A549 (cell line): ENCODE data around the gene ATF1.

Experiments used
- EP300 ChIP-seq, 2 experiments: fragments of >200 bp; sonication (Bioruptor Twin); formaldehyde crosslinking; IDR thresholded peaks; 2 replicates in 1 of 2; 3 replicates in 1 of 2; pipeline ENCODE4 v1.6.1; 2016 to 2017
- ESRRA ChIP-seq: fragments of 150-350 bp; IDR thresholded peaks from 2 replicates; pipeline ENCODE4 v1.6.1; 2014; ENCODE audit warnings: mild to moderate bottlenecking, low read length, borderline replicate concordance
- JUN ChIP-seq, 2 experiments: fragments of >200 bp; sonication (Bioruptor Twin); formaldehyde crosslinking; IDR thresholded peaks; 2 replicates in 1 of 2; 3 replicates in 1 of 2; pipeline ENCODE4 v1.6.1; 2016 to 2017
- POLR2A ChIP-seq: IDR thresholded peaks from 2 replicates; pipeline ENCODE4 v1.6.1; 2012; ENCODE audit warnings: mild to moderate bottlenecking, low read length
- RAD21 ChIP-seq, 2 experiments: fragments of >200 bp in 1 of 2; sonication (Bioruptor Twin) in 1 of 2; formaldehyde crosslinking in 1 of 2; IDR thresholded peaks in 1 of 2; conservative IDR thresholded peaks in 1 of 2; 2 replicates in 1 of 2; 3 replicates in 1 of 2; pipeline ENCODE4 v1.6.1; 2012 to 2018; ENCODE audit warnings: inconsistent platforms in 1 of 2
- RCOR1 ChIP-seq: fragments of 150-350 bp; IDR thresholded peaks from 2 replicates; pipeline ENCODE4 v1.6.1; 2014; ENCODE audit warnings: antibody characterized with exemption, low read length, low read depth
- SMC3 ChIP-seq: fragments of >200 bp; sonication (Bioruptor Twin); formaldehyde crosslinking; IDR thresholded peaks from 3 replicates; pipeline ENCODE4 v1.6.1; 2018; ENCODE audit warnings: inconsistent platforms
- TP53 ChIP-seq: fragments of 250-450 bp; sonication (Bioruptor Pico); IDR thresholded peaks from 2 replicates; pipeline ENCODE4 v1.5.0; 2021; ENCODE audit warnings: mild to moderate bottlenecking, moderate library complexity
- TF ChIP-seq, protein P1 (sequence below): fragments of >200 bp; sonication (Bioruptor Twin); formaldehyde crosslinking; IDR thresholded peaks from 3 replicates; pipeline ENCODE4 v1.5.1; 2016
- TF ChIP-seq, protein P2 (sequence below): fragments of 200-600 bp; sonication (generic); IDR thresholded peaks from 2 replicates; pipeline ENCODE4 v1.6.1; 2016; ENCODE audit warnings: antibody characterized with exemption, mild to moderate bottlenecking, moderate library complexity

DNA sequence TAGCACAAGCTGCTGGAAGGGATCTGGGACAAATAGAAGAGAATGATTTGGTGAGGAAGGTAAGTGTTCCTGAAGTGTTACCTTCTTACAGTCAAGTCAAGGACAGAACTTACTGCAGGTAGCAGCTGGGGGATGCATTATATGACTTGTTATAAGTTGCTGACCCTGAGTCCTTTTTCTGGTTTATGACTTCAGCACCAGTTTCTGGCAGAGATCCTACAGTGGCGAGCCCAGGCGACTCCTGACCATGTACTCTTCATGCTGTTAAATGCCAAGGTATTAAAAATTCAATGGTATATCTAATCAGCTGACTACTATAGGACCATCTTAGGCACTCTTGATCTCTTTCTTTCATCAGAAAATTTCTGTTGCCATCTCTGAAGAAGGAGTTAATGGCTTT lies 45.1 kb upstream of the ATF1 start:
- no peak for TF ChIP-seq RAD21 (conservative IDR thresholded peaks at IDR 0.05 in 1 of 2, IDR thresholded peaks at IDR 0.05 in 1 of 2)
- TF ChIP-seq, protein P1, sequence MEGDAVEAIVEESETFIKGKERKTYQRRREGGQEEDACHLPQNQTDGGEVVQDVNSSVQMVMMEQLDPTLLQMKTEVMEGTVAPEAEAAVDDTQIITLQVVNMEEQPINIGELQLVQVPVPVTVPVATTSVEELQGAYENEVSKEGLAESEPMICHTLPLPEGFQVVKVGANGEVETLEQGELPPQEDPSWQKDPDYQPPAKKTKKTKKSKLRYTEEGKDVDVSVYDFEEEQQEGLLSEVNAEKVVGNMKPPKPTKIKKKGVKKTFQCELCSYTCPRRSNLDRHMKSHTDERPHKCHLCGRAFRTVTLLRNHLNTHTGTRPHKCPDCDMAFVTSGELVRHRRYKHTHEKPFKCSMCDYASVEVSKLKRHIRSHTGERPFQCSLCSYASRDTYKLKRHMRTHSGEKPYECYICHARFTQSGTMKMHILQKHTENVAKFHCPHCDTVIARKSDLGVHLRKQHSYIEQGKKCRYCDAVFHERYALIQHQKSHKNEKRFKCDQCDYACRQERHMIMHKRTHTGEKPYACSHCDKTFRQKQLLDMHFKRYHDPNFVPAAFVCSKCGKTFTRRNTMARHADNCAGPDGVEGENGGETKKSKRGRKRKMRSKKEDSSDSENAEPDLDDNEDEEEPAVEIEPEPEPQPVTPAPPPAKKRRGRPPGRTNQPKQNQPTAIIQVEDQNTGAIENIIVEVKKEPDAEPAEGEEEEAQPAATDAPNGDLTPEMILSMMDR, result no peak
- no peak for TF ChIP-seq TP53
- no peak for TF ChIP-seq SMC3
- no peak for TF ChIP-seq JUN (IDR thresholded peaks at IDR 0.05)
- no peak for TF ChIP-seq EP300 (IDR thresholded peaks at IDR 0.05)
- TF ChIP-seq, protein P2, sequence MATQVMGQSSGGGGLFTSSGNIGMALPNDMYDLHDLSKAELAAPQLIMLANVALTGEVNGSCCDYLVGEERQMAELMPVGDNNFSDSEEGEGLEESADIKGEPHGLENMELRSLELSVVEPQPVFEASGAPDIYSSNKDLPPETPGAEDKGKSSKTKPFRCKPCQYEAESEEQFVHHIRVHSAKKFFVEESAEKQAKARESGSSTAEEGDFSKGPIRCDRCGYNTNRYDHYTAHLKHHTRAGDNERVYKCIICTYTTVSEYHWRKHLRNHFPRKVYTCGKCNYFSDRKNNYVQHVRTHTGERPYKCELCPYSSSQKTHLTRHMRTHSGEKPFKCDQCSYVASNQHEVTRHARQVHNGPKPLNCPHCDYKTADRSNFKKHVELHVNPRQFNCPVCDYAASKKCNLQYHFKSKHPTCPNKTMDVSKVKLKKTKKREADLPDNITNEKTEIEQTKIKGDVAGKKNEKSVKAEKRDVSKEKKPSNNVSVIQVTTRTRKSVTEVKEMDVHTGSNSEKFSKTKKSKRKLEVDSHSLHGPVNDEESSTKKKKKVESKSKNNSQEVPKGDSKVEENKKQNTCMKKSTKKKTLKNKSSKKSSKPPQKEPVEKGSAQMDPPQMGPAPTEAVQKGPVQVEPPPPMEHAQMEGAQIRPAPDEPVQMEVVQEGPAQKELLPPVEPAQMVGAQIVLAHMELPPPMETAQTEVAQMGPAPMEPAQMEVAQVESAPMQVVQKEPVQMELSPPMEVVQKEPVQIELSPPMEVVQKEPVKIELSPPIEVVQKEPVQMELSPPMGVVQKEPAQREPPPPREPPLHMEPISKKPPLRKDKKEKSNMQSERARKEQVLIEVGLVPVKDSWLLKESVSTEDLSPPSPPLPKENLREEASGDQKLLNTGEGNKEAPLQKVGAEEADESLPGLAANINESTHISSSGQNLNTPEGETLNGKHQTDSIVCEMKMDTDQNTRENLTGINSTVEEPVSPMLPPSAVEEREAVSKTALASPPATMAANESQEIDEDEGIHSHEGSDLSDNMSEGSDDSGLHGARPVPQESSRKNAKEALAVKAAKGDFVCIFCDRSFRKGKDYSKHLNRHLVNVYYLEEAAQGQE, result no peak
- no peak for TF ChIP-seq RCOR1
- TF ChIP-seq ESRRA, result no peak
- no peak for TF ChIP-seq POLR2A
